Uterus (tissue), 4 donors: ENCODE measurements around the gene TFPI2. TPM values are rescaled to one million over a fixed set of nuclear protein-coding genes. Genes with fewer than 3 reads are reported as not detected.
A peak's percentile ranks its signal among the peaks of the same experiment; 100 is the strongest.

Source experiments
- DNase-seq, 2 donors: peaks; one replicate each; pipeline ENCODE4 v3.0.0-alpha.2; 2019 to 2020
- H3K27ac ChIP-seq, 2 donors: fragments of 200-600 bp; sonication (generic); 1 replicate in 1 of 2; 2 replicates in 1 of 2; pipeline ENCODE4 v1.5.1; 2016 to 2018
- H3K27me3 ChIP-seq, 2 donors: fragments of 200-600 bp; sonication (generic); one replicate each; pipeline ENCODE4 v1.5.1; 2018 to 2019; ENCODE audit warnings: control low read depth in 1 of 2
- H3K36me3 ChIP-seq, 2 donors: fragments of 200-600 bp; sonication (generic); one replicate each; pipeline ENCODE4 v1.5.1; 2019; ENCODE audit warnings: control low read depth in 1 of 2
- H3K4me1 ChIP-seq, 2 donors: fragments of 200-600 bp; sonication (generic); one replicate each; pipeline ENCODE4 v1.5.1; 2018 to 2019; ENCODE audit warnings: control low read depth in 1 of 2
- H3K4me3 ChIP-seq, 2 donors: fragments of 200-600 bp; sonication (generic); 1 replicate in 1 of 2; 2 replicates in 1 of 2; pipeline ENCODE4 v1.5.1; 2018 to 2019; ENCODE audit warnings: mild to moderate bottlenecking in 1 of 2
- H3K9me3 ChIP-seq, 2 donors: fragments of 200-600 bp; sonication (generic); one replicate each; pipeline ENCODE4 v1.5.1; 2019; ENCODE audit warnings: control low read depth in 1 of 2
- CTCF ChIP-seq, 4 experiments: fragments of 200-600 bp in 2 of 4; fragments of 450-650 bp in 2 of 4; sonication (generic) in 2 of 4; IDR thresholded peaks; one replicate each; pipeline ENCODE4 v1.5.1; 2016 to 2019; ENCODE audit warnings: antibody characterized with exemption in 4 of 4, mild to moderate bottlenecking in 2 of 4, moderate library complexity in 1 of 4
- POLR2A ChIP-seq, 2 donors: fragments of 450-650 bp; IDR thresholded peaks; one replicate each; pipeline ENCODE4 v1.6.1; 2016; ENCODE audit warnings: antibody characterized with exemption in 2 of 2, mild to moderate bottlenecking in 1 of 2, moderate library complexity in 1 of 2
- intact Hi-C: fragments of 100-400 bp; cut with DNase I; formaldehyde crosslinking; loops from one replicate; pipeline ENCODE4 v1.15.1; 2023; ENCODE audit warnings: low total_unique reads
- total RNA-seq, 4 donors: library from RNA; depleted of rRNA in 3 of 4; stranded (reverse); fragments of >200 nt in 3 of 4; gene quantifications; one replicate each; pipeline versions ENCODE4 v1.1.0 to v1.2.4, GENCODE V29; 2014 to 2023
- donor health status: DM: yes; HTN: yes; CAD: no.

Gene TFPI2
- total RNA-seq, 4 donors from 2014 or later: 6.2 to 15.1 (median 10.5) TPM; not detected in 1

DNA sequence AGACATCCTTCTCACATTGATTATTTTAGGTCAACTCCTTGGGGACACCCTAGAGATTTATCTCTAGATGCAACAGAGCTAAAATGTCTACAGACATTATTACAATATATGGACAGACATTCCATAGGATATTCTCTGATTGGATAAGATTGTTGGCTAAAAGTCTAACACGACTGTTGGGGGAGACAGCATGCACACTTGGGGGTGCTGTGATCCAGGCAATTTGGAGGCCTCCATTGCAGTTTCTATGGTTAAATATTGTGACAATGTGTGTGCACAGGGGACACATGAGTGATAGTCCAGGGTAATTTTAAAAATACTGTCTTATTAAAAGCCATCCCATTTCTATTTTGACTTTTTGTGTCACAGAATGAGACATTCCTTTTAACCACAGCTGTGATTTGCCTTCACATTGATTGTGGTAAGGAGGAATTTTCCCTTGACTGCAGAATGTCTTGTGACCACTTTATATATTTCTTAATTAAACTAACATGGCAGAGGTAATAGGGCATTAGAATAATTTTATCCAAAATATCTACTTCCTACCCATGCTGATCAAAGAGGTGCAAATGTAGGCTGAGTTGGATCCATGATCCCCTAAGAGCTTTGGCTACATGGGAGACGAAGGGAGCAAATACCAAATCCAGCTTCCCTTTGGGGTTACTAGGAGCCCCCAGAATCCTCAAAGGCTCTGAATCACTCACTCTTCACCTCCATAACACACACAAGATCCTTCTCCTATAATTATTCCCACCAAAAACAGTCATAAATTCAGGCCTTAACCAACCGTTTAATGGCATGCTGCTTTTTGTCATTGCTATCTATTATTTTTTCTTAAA, 7.3 kb downstream of the TFPI2 start:
- Histone ChIP-seq H3K27me3 (no peaks in the 10 kb centered on the region), H3K4me3 (no peak overlapping the region), H3K27ac (no peak overlapping the region), H3K9me3 (no peaks in the 10 kb centered on the region), H3K4me1 (no peaks in the 10 kb centered on the region), H3K36me3 (no peaks in the 10 kb centered on the region)
- TF ChIP-seq POLR2A (IDR thresholded peaks at IDR 0.05) (no peak), CTCF (IDR thresholded peaks at IDR 0.05) (peak in 2 of 4 experiments; percentile 2 to 9)
- no peak for DNase-seq
- intact Hi-C loops: no loop called here

GRCh38 chr7:93882468-93882867, 8.1 kb downstream of the TFPI2 start:
- DNase-seq: no peak
- H3K4me3 ChIP-seq: no peak overlapping the region
- H3K27ac ChIP-seq: no peak overlapping the region
- no peaks in the 10 kb centered on the region for H3K36me3 ChIP-seq
- no peak for TF ChIP-seq POLR2A (IDR thresholded peaks at IDR 0.05)
- no peak for TF ChIP-seq CTCF (IDR thresholded peaks at IDR 0.05)
- no peaks in the 10 kb centered on the region for H3K27me3 ChIP-seq
- intact Hi-C loops: no loop called here
- H3K4me1 ChIP-seq: no peaks in the 10 kb centered on the region
- no peaks in the 10 kb centered on the region for H3K9me3 ChIP-seq

GRCh38 chr7:93879356-93879755, 11.2 kb downstream of the TFPI2 start:
- no peak for DNase-seq
- H3K9me3 ChIP-seq: no peaks in the 10 kb centered on the region
- H3K27ac ChIP-seq: no peak overlapping the region
- TF ChIP-seq CTCF (IDR thresholded peaks at IDR 0.05): no peak
- TF ChIP-seq POLR2A (IDR thresholded peaks at IDR 0.05): no peak
- H3K36me3 ChIP-seq: no peaks in the 10 kb centered on the region
- no peaks in the 10 kb centered on the region for H3K27me3 ChIP-seq
- no peak overlapping the region for H3K4me3 ChIP-seq
- intact Hi-C loops: no loop called here
- H3K4me1 ChIP-seq: no peaks in the 10 kb centered on the region

DNA sequence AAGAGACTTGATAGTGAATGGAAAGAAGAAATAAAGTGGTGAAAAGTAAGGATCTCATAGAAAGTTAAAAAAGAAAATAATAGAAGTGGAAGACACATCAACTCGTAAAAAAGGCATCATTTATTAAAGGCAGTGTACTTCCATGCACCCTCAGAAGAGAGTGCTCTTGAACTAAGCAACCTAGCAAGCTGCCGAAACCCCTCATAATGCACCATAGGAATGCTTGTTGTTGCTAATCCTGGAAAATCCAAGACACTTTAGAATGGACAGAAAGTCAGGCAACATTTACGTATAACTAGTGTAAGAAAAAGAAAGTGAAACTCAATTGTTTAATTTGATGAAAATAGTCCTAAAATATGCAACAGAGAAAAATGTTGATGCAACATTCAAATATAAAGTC, 12.8 kb downstream of the TFPI2 start:
- no peak overlapping the region for H3K27ac ChIP-seq
- no peaks in the 10 kb centered on the region for H3K9me3 ChIP-seq
- H3K4me1 ChIP-seq: no peaks in the 10 kb centered on the region
- no peak overlapping the region for H3K4me3 ChIP-seq
- DNase-seq: no peak
- intact Hi-C loops: no loop called here
- H3K27me3 ChIP-seq: no peaks in the 10 kb centered on the region
- H3K36me3 ChIP-seq: no peaks in the 10 kb centered on the region
- TF ChIP-seq CTCF (IDR thresholded peaks at IDR 0.05): no peak
- no peak for TF ChIP-seq POLR2A (IDR thresholded peaks at IDR 0.05)

GRCh38 chr7:93873998-93874574, 16.5 kb downstream of the TFPI2 start:
- TF ChIP-seq POLR2A (IDR thresholded peaks at IDR 0.05) (no peak), CTCF (IDR thresholded peaks at IDR 0.05) (no peak)
- no peak for DNase-seq
- no peaks in the 10 kb centered on the region for H3K27me3 ChIP-seq
- no peak overlapping the region for H3K4me3 ChIP-seq
- H3K36me3 ChIP-seq: no peaks in the 10 kb centered on the region
- H3K9me3 ChIP-seq: no peaks in the 10 kb centered on the region
- intact Hi-C loops: no loop called here
- no peaks in the 10 kb centered on the region for H3K4me1 ChIP-seq
- H3K27ac ChIP-seq: no peak overlapping the region
